HG03108 (cell line): ENCODE data around the gene OR2Y1.
"Not testable (repeated sequence)": the region's sequence is repeated elsewhere in the genome, so short reads cannot be mapped to it uniquely, and the experiment has no call there.

ENCODE experiments used
- ATAC-seq: cut with Tn5 transposase; IDR thresholded peaks from one replicate; pipeline ENCODE4 v1.9.1; 2021; ENCODE audit warnings: moderate library complexity; ENCODE audit not compliant: unreplicated experiment

The OR2Y1 gene

GRCh38 chr5:180740953-180741352 is 1.1 kb upstream of the OR2Y1 start:
- not testable (repeated sequence) for ATAC-seq

- no peak for ATAC-seq
Observed at GRCh38 chr5:180739271-180739670, 587 bp downstream of the OR2Y1 start.

- no peak for ATAC-seq
Observed at GRCh38 chr5:180736536-180736935, 3.3 kb downstream of the OR2Y1 start.

GRCh38 chr5:180724944-180725343 is 14.9 kb downstream of the OR2Y1 start:
- no peak for ATAC-seq

GRCh38 chr5:180723936-180724335 is 15.9 kb downstream of the OR2Y1 start:
- ATAC-seq: no peak

GRCh38 chr5:180720486-180720885 is 19.4 kb downstream of the OR2Y1 start:
- ATAC-seq: no peak

GRCh38 chr5:180719781-180720180 is 20.1 kb downstream of the OR2Y1 start:
- ATAC-seq: no peak

- ATAC-seq: no peak
Observed at GRCh38 chr5:180718810-180719453, 20.9 kb downstream of the OR2Y1 start.

GRCh38 chr5:180717989-180718388 is 21.9 kb downstream of the OR2Y1 start:
- ATAC-seq: no peak

- no peak for ATAC-seq
Observed at GRCh38 chr5:180704362-180704761, 35.5 kb downstream of the OR2Y1 start.

- no peak for ATAC-seq
Observed at GRCh38 chr5:180703912-180704311, 35.9 kb downstream of the OR2Y1 start.

- not testable (repeated sequence) for ATAC-seq
Observed at GRCh38 chr5:180703371-180703770, 36.5 kb downstream of the OR2Y1 start.

GRCh38 chr5:180700440-180700839 is 39.4 kb downstream of the OR2Y1 start:
- ATAC-seq: not testable (repeated sequence)

GRCh38 chr5:180699042-180699441 is 40.8 kb downstream of the OR2Y1 start:
- ATAC-seq: no peak

- no peak for ATAC-seq
Observed at GRCh38 chr5:180696116-180696515, 43.7 kb downstream of the OR2Y1 start.

GRCh38 chr5:180692429-180692828 is 47.4 kb downstream of the OR2Y1 start:
- no peak for ATAC-seq

- ATAC-seq: no peak
Observed at GRCh38 chr5:180691046-180691445, 48.8 kb downstream of the OR2Y1 start.

- ATAC-seq: no peak
Observed at GRCh38 chr5:180690562-180690961, 49.3 kb downstream of the OR2Y1 start.

GRCh38 chr5:180689775-180690174 is 50.1 kb downstream of the OR2Y1 start:
- ATAC-seq: no peak
